ENCODE data around the gene DNAAF8. TPM values are rescaled to one million over a fixed set of nuclear protein-coding genes. Genes with fewer than 3 reads are reported as not detected.

Gene DNAAF8
- total and polyA plus RNA-seq, 10 donors = 0.17 to 1.2 (median 0.57) TPM; not detected in 3

DNA sequence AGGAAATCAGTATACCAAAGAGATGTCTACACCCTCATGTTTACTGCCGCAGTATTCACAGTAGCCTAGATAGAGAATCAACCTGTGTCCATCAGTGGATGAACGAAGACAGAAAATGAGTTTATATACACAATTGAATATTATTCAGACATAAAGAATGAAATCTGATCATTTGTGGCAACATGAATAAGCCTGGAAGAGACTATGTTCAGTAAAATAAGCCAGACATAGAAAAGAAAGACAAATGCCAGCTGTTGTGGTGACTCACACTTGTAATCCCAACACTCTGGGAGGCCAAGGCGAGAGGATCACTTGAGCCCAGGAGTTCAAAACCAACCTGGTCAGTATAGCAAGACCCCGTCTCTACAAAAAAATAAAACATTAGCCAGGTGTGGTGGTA, 24.9 kb upstream of the DNAAF8 start:
- WGBS, 5 donors = 93 to 96% (median 95%) methylated on average over 4 of the region's 4 CpGs

DNA sequence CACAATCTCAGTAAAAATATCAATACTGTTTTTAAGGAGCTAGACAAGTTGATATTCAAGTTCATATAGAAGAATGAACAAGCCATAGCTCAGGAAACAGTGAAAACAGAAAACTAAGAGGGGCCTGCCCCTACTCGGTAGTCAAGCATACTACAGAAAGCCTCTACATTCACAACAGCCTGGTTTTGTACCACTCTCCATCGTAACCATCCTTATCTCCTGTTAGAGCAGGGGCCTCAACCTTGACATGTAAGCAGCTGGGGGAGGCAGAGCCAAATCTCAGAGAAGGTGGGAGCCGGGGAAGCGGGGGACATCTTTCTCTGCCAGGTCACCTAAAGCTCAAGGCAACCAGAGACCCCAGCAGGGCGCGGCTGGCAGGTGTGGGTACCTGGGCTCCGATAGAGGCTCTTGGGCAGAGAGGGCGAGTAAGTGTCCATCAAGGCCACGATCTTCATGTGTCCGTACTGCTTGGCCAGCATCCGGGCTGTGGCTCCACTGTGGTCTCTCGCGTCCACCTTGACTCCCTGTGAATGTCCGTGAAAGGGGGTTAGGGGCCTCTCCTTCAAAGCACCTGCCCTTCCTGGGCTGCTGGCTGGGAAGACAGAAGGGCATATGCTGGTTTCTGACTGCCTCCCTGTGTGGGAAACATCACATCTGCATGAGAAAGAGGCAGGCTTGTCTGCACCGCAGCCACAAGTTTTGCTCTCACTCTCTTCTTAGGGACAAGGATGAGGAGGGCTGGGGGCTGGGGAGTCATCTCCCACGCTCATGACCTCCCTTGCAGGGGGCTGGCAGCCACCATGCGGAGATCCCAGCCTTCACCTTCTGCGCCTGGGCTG, 20.5 kb upstream of the DNAAF8 start:
- intact Hi-C loops (cut with DNase I; ENCODE audit: low total_unique reads) = no loop called here
- no peak for DNase-seq
- Histone ChIP-seq H3K27ac (no peak overlapping the region), H3K36me3 (peaks cover 0 to 82% (median 21%) of the 10 kb centered on the region in 6 donors), H3K9me3 (no peaks in the 10 kb centered on the region), H3K4me1 (peaks cover 0 to 7% (median 0%) of the 10 kb centered on the region in 6 donors), H3K4me3 (no peak overlapping the region), H3K27me3 (replicated peaks in 1 of 7) (no peaks in the 10 kb centered on the region)
- TF ChIP-seq, protein P1, sequence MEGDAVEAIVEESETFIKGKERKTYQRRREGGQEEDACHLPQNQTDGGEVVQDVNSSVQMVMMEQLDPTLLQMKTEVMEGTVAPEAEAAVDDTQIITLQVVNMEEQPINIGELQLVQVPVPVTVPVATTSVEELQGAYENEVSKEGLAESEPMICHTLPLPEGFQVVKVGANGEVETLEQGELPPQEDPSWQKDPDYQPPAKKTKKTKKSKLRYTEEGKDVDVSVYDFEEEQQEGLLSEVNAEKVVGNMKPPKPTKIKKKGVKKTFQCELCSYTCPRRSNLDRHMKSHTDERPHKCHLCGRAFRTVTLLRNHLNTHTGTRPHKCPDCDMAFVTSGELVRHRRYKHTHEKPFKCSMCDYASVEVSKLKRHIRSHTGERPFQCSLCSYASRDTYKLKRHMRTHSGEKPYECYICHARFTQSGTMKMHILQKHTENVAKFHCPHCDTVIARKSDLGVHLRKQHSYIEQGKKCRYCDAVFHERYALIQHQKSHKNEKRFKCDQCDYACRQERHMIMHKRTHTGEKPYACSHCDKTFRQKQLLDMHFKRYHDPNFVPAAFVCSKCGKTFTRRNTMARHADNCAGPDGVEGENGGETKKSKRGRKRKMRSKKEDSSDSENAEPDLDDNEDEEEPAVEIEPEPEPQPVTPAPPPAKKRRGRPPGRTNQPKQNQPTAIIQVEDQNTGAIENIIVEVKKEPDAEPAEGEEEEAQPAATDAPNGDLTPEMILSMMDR (IDR thresholded peaks at IDR 0.05 in 8 of 11, conservative IDR thresholded peaks at IDR 0.05 in 3 of 11) = no peak
- no peak for TF ChIP-seq POLR2A (IDR thresholded peaks at IDR 0.05)
- no peak for TF ChIP-seq POLR2AphosphoS5 (IDR thresholded peaks at IDR 0.05)
- WGBS, 5 donors = 87 to 94% (median 90%) methylated on average over 18 of the region's 18 CpGs

More for the DNA sequence above, 24.9 kb upstream of the DNAAF8 start:
- no peaks in the 10 kb centered on the region for H3K9me3 ChIP-seq
- DNase-seq = no peak
- H3K36me3 ChIP-seq = peaks cover 0 to 94% (median 34%) of the 10 kb centered on the region in 6 donors
- H3K4me1 ChIP-seq = no peaks in the 10 kb centered on the region
- intact Hi-C loops (cut with DNase I; ENCODE audit: low total_unique reads) = no loop called here
- no peak overlapping the region for H3K27ac ChIP-seq
- no peak for TF ChIP-seq POLR2AphosphoS5 (IDR thresholded peaks at IDR 0.05)
- TF ChIP-seq POLR2A (IDR thresholded peaks at IDR 0.05) = no peak
- TF ChIP-seq, protein P1 (IDR thresholded peaks at IDR 0.05 in 8 of 11, conservative IDR thresholded peaks at IDR 0.05 in 3 of 11) = no peak
- no peak overlapping the region for H3K4me3 ChIP-seq
- H3K27me3 ChIP-seq (replicated peaks in 1 of 7) = no peaks in the 10 kb centered on the region

DNA sequence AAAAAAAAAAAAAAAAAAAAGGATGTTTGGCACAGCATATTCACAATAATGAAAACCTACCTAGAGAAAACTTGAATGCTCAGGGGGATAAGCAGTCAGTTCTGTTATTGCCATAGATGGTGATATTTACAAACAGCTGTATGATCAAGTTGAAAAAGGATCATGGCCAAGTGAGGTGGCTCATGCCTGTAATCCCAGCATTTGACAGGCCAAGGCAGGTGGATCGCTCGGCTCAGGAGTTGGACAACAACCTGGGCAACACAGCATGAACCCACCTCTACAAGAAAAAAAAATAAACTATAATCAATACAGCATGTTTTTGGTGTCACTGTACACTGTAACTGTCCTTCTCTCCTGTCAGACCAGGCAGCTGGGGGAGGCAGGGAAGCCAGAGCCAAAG, 19.3 kb upstream of the DNAAF8 start:
- Histone ChIP-seq H3K4me1 (peaks cover 0 to 9% (median 0%) of the 10 kb centered on the region in 6 donors), H3K27ac (no peak overlapping the region), H3K36me3 (peaks cover 0 to 79% (median 21%) of the 10 kb centered on the region in 6 donors), H3K4me3 (no peak overlapping the region), H3K27me3 (replicated peaks in 1 of 7) (no peaks in the 10 kb centered on the region), H3K9me3 (no peaks in the 10 kb centered on the region)
- WGBS, 5 donors = 95 to 98% (median 96%) methylated on average over 2 of the region's 2 CpGs
- no peak for DNase-seq
- intact Hi-C loops (cut with DNase I; ENCODE audit: low total_unique reads) = no loop called here
- TF ChIP-seq POLR2AphosphoS5 (IDR thresholded peaks at IDR 0.05) = no peak

DNA sequence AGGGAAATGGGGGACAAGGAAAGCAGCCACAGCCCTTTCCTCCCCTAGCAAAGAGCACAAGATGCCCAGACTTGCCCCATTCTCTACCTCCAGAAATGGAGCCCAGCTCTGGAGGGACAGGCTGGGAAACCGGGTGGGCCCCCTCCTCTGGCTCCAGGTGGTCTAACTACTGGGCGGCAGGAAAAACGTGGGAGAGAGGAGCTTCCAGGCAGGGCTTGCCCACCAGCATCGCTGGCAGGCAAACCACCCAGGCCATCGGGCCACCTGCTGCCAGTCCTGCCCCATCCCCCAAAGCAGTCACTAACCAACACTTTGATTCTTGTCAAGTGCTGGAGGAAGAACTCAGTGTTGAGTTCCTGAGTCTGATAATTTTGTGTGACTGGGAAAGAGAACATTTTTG, 15.9 kb upstream of the DNAAF8 start:
- peaks cover 0 to 9% (median 0%) of the 10 kb centered on the region in 6 donors for H3K4me1 ChIP-seq
- no peaks in the 10 kb centered on the region for H3K9me3 ChIP-seq
- no peaks in the 10 kb centered on the region for H3K27me3 ChIP-seq (replicated peaks in 1 of 7)
- TF ChIP-seq POLR2AphosphoS5 (IDR thresholded peaks at IDR 0.05) (no peak), POLR2A (IDR thresholded peaks at IDR 0.05) (no peak)
- TF ChIP-seq, protein P1 (IDR thresholded peaks at IDR 0.05 in 8 of 11, conservative IDR thresholded peaks at IDR 0.05 in 3 of 11) = no peak
- no peak overlapping the region for H3K27ac ChIP-seq
- no peak overlapping the region for H3K4me3 ChIP-seq
- H3K36me3 ChIP-seq = peaks cover 0 to 62% (median 17%) of the 10 kb centered on the region in 6 donors
- WGBS, 5 donors = 67 to 85% (median 74%) methylated on average over 5 of the region's 5 CpGs
- intact Hi-C loops (cut with DNase I; ENCODE audit: low total_unique reads) = no loop called here
- DNase-seq = no peak

Measured in spleen (tissue), 11 donors.